HG02943 (cell line): ENCODE measurements around the gene KIAA2012.

Experiments used
- ATAC-seq: cut with Tn5 transposase; IDR thresholded peaks from one replicate; pipeline ENCODE4 v1.9.1; 2021; ENCODE audit warnings: mild to moderate bottlenecking, low read depth, moderate library complexity; ENCODE audit not compliant: unreplicated experiment

Gene KIAA2012

DNA sequence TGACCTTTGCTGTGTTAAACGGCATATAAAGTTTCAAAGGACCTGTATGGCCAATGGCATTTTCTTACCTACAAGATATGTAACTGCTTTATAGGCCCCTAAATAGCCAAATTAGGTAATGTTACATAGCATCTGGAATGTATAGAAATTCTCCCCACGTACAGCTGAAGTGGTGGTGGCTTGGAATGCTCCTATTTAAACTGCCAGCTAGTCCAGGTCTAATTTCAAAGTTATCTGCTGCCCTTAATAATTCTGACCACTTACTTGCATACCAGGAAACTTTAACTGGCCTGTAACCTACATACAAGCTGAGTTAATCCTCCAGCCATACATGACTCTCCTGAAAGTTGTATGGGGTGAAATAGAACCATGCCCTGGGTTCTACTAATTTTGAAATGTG lies 1.3 kb downstream of the KIAA2012 start:
- no peak for ATAC-seq

DNA sequence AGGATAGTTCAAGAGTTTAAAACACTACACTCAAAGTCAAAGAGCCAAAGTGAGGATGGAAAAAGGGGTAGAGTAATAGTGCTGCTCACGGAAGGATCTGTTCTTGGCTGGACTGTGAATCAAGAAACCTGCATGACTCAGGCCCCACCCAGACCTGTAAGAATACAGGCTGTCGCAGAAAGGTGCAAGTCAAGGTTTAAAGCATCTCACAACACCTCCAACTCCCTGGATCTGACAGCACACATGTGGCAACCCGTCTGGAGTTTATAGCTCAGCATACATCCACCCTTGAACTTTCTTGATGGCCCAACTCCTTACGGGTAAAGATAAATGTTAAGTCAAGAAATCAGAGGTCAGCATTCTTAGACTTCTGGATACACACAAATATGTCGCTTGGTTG lies 6.3 kb downstream of the KIAA2012 start:
- ATAC-seq: no peak

DNA sequence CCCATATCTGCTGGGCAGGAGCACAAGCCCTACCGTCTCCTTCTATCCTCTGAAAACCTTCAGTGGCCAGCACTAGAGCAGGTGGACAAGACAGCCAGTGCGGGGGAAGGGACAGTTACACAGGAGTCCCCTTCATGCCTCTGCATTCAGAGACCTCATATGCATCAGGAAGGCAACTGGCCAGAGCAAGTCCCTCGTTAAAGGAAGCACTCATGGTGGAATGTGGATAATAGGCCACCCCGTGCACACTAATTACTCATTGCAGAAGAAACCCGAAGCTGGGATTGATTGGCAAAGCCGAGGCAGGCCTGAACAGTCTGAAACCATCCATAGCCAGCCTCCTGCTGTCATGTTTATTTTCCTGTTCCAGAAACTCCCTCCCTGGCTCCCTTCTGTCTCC lies 11.2 kb downstream of the KIAA2012 start:
- no peak for ATAC-seq

DNA sequence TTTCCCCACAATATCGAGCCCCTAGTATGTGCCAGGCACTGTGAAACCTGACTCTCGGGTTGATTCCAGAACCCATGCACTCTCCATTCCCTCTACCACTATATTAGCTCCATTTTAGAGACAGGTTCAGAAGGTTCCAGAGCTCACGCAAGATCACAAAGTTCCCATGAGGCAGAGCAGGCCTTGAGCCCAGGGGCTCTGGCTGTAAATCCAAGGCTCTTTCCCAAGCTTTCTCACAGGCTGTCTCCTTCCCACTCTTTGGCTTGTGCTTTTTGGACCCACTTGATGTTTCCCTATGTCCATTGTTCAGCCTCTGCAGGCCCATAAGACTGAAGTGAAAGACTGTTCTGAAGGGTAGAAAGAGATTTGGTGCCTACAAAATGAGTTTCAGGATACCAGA lies 15.7 kb downstream of the KIAA2012 start:
- no peak for ATAC-seq

DNA sequence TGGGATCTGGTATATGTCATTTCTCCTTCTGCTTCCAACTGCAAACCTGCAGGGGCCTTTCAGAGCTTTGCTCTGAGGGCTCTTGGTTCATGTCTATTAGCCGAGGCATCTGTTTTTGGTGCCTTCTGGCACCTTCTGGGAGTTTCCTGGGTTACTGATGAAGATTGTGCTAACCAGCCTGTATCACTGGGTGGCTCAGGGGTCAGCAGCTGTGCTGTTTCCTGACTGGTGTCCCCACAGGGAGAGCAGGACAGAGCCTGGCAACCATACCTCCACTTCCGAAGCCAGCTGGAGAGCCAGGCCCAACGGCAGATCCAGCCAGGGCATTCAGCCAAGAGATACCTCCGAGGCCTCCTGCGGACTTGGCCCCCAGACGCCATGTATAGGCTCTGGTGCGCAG lies 17.5 kb downstream of the KIAA2012 start:
- ATAC-seq: no peak

DNA sequence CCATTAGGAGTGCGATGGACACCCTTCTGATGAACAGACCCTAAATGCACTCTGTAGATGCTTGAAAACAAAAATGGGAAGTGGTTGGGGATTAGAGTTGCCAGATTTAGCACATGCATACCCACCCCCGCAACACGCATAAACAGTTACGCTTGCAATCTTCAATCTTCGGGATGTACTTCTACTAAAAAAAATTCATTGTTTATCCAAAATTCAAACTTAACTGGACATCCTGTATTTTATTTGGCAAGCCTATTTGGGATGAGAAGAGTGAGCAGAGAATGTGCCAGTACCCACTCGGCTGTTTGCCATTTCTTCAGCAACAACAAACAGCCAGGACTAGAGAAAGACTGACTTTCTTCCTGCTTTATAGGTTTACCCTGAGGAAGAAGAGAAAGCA lies 18.4 kb downstream of the KIAA2012 start:
- ATAC-seq: no peak

DNA sequence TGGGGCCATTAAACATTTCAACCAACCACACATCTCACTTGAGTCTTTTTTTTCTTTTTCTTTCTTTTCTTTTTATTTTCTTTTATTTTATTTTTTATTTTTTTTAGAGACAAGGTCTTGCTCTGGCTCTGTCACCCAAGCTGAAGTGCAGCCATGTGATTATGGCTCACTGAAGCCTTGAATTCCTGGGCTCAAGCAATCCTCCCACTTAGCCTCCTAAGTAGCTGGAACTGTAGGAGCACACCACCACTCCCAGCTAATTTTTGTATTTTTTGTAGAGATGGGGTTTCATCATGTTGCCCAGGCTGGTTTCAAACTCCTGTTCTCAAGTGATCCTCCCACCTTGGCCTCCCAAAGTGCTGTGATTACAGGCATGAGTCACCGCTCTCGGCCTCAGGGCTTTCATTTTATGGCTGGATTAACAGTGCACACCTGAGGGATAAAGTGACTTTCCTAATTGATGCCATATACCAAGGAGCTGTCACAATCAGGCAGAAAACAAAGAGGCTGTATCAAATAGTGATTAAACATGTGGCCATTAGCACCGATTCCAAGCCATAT lies 21.5 kb downstream of the KIAA2012 start:
- no peak for ATAC-seq

DNA sequence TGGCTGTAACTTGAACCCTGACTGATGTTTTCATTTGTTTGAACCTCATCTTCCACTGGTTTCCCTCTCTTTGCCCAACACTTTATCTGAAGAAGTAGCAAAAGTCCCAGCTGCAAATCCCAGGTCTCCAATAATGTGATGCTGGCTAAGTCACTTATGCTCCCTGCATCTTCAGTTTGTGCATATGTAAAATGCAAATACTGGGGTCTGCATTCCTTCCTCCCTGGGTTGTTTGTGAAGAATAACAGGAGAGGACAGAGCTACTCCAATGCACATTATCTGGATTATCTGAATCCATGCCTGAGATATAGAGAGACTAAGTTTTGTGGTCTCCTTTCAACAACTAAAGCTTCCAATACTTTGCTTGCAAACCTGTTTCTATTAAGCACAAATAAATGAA lies 22.2 kb downstream of the KIAA2012 start:
- no peak for ATAC-seq

DNA sequence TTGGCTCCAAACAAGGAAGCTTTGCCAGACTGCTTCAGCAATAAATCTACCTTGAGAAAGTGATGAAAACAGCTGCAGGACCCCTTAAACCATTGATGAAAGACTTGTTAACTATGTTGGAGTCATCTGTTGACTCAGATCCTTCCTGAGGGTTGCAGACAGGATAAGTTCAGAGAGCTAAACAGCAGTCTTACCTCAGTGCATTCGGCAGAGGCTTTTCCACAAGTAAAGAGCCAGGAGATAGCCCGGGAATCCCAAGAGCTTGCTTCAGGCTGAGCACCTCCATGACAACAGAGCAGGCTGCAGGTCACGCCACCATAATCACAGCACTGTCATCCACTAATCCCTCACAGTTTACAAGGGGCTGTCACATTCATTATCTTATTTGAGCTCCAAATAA lies 23.7 kb downstream of the KIAA2012 start:
- ATAC-seq: no peak

DNA sequence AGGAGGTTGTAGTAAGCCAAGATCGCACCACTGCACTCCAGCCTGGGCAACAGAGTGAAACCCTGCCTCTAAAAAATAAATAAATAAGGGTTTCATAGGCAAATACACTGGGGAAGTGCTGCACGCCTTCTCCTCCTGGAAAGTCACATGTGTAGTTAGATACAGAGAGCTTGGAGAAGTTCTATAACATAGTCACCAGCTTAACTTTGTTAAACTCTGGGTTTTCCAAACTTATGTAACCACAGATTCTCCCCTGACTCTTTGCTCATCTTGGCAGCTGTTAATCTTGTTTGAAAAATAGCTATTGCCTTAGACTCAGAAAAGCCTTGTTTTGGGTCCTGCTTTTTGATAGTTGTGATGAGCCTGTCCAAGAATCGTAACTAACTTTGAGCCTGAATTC lies 25.2 kb downstream of the KIAA2012 start:
- ATAC-seq: no peak

DNA sequence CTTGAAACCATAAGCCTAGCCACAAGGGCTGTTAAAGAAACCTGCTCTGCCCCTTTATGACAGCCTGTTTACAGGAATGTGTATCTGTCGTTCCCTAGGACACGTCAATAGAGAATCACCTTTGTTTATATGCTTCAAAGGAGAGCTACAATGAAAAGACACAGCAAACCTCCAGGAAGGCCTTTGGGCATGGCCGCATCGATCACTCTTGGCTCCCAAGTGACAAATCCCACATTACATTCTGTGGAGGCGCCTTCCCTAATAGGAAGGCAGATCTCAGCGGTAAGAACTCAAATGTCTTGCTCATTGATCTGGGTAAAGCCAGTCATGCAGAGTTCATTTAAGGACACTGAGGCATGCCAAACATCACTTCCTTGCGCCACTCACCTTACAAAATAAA lies 26.5 kb downstream of the KIAA2012 start:
- ATAC-seq: no peak

DNA sequence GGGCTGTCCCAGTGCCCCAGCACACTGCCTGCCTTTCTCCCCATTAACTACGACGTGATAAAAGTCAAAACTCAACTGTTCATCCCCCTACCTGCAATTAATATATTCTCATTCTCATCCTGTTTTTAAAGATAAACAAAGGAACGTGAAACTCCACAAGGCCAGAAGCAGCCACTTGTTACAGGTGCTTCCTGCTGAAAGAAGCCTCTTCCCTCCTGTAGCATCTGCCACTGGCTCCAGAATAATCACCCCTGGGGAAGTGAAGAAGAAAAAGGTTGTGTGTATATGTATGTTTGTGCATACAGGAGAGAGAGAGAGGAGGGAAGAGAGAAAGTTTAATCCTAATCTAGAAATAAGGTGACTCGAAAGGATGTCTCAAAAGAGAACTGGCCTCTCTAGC lies 27.1 kb downstream of the KIAA2012 start:
- no peak for ATAC-seq

DNA sequence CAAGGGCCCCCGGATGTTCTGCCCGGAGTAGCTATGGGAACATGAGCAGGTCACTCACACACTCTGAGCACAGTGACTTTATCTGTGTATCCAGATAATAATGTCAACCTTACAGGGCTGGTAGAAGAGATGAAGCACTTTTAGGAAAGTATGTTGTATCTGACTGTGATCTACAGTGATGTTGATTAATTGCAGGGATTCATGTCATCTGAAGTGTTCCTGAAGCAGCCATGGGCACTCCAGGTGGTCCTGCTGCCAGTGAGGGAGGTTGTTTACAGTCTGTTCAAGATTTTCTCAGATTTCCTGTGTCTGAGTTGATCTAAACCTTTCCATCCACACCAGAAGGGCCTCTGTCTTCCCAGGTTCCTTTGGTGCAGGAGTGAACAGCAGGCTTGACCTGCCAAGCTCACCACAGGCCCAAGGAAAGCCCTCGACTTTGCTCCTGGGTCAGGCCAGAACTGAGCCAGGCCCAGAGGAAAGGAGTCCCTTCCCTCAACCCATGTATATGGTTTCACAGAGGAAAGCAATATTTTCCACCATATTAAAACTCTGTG lies 28.0 kb downstream of the KIAA2012 start:
- no peak for ATAC-seq

DNA sequence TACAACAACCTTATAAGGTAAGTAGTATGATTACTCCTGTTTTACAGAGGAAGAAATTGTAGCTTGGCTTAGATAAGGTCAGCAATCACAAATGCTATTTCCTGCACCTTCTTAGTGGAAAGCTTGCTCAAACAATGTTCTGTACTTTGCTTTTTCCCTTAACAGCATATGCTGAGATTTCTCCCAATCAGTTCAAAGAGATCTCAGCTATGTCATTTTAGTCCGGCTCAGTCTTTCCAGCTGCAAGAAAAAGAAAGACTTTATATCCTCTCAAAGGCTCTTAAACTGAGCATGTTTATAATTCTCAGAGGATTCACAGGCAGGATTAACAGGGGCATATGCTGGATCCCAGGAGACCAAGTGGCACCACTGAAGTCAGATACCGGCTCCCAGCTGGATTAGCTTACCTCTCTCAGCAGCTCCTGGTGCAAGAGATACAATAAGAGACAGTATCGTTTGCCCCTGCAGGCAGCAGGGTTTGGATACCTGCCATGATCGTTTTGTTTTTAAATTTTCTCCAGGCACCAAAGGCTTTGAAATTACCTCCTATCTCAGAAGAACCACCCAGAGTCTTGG lies 29.5 kb downstream of the KIAA2012 start:
- no peak for ATAC-seq

DNA sequence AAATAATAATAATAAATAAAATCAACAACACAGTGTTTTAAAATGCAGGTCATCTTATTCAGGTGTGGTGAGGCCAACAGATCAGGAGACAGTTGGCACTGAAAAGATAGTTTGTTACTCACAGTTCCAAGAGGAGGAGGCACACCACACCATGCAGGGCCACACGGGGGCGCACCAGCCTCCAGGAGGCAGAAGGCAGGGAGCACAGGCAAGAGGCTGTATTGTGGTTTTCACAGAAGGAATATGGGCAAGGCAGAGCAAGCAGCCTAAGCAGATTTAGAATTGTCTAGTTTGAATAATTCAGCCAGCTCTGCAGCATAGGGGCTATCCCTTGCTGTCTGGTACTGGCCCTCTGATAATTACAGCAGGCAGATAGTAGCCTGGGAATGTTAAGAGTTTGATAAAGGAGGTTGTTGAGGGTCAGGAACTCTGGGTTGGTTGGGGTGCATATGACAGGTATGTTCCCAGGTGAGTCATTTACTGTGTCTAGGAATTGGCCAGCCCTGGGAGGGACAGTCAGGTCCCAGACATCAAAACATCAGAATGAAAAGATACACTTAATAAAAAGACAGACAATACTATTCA lies 31.3 kb downstream of the KIAA2012 start:
- no peak for ATAC-seq

DNA sequence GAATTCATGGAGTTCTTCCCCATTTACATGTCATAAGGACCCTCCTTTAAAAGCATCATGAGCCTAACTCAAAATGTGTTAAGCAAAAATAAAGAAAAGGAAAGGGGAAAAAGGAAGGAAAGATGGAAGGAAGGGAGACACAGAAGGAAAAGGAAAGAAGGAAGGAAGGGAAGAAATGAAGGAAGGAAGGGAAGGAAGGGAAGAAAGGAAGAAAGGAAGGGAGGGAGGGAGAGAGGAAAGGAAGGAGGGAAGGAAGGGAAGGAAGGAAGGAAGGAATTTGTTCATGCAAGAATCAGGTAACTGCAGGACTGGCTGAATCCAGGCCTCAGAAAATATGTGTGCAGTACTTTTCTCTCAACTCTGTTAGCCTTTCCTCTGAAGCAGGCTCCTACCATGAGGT lies 32.0 kb downstream of the KIAA2012 start:
- no peak for ATAC-seq

DNA sequence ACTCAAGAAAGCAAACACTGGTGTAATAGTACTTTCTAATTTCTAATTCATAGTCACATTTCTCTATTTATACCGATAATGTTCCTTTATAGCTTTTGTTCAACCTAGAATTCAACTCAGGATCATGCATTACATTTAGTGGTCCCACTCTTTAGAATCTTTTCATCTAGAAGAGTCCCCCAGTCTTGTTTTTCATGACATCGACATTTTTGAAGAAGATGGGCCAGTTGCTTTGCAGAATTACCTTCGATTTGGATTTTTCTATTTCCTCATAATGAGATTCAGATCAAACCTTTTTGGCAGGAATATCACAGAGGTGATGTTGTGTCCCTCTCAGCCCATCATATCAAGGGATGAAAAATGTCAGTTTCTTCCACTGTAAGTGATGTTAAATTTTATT lies 35.3 kb downstream of the KIAA2012 start:
- ATAC-seq: no peak

DNA sequence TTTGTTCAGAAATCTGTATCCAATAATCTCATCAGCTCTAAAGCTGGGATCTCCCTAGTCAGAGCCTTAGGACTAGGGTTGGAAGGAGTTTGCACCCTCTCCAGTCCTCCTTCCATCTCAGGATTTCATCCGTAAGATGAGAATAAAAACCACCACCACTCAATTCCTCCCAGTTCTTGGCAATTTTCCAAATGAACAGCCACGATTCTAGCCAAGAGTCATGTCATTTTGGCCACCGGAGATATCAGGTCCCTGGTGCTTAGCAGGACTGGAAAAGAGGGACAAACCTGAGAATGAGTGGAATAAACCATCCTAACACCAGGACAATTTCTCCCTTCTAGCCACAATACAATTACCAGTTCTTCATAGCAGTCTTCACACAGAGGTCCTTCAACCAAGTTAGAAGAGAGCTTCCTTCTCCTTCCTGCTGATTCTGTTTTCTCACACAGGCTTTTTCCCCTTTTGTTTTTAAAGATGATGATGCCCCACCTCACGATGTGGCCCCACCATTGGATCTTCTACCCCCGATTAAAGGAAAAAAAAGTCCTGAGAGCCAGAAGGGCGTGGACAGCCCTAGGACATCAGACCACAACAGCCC lies 36.2 kb downstream of the KIAA2012 start:
- no peak for ATAC-seq

DNA sequence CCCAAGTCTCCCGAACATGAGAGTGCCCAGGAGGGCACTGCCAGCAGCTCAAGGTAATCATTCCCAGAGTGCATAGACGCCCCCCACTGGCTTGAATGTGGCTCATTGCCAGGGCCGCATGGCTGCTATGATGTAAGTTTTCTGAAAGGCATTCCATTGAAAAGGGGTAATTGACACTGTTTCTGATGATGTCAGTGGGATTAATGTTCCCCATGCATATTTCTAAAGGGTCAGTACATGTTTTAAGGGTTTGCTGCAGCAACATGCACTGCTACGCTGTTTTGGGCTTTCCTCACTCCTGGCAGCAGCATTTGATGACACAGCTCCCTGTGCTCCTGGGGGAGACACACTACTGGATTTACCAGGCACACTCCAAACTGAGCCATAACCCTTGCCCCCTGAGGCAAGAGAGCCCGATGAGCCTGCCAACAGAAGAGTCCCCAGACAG lies 36.7 kb downstream of the KIAA2012 start:
- ATAC-seq: no peak

DNA sequence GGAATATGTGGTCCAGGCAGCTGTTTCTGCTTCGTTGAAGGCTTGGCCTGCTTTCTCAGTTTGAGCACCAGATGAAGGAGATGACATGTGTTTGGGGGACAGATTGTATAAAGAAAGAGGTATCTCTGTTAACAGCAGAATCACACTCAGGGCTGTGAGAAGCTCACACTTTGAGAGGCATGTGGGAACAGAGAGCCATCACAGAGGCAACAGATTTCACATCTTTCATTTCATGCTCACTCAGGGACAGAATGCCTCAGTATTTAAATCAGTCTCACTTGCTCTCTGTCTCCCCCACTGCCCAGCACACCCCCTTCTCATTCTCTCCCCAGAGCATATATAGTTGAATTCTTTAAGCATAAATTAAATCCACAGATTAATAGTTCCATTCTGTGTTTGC lies 37.4 kb downstream of the KIAA2012 start:
- no peak for ATAC-seq

DNA sequence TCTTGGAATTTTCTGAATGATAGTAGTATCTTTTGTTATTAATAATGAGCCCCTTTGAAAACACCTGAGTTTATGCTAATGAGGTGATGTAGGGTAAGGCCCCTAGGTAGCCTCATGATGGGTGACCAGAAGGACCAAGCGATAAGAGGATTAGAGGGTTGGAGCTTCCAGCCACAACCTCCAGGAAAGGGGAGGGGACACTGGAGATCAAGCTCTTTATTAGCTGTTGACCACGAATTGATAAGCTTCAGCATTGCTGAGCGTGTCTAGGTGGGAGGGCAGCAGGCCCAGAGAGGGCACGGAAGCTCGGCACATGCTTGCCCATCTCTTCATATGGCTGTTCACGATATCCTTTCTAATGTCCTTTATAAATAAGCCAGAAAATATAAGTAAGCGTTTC lies 39.0 kb downstream of the KIAA2012 start:
- ATAC-seq: no peak
